22Rv1 (cell line): ENCODE measurements around the gene COPB1.

ENCODE experiments used
- CTCF ChIP-seq: fragments of 450-650 bp; IDR thresholded peaks from 2 replicates; pipeline ENCODE4 v1.5.1; 2017; ENCODE audit warnings: mild to moderate bottlenecking
- ZFX ChIP-seq: fragments of 450-650 bp; IDR thresholded peaks from 2 replicates; pipeline ENCODE4 v1.6.1; 2017; ENCODE audit warnings: antibody characterized with exemption, borderline replicate concordance

DNA sequence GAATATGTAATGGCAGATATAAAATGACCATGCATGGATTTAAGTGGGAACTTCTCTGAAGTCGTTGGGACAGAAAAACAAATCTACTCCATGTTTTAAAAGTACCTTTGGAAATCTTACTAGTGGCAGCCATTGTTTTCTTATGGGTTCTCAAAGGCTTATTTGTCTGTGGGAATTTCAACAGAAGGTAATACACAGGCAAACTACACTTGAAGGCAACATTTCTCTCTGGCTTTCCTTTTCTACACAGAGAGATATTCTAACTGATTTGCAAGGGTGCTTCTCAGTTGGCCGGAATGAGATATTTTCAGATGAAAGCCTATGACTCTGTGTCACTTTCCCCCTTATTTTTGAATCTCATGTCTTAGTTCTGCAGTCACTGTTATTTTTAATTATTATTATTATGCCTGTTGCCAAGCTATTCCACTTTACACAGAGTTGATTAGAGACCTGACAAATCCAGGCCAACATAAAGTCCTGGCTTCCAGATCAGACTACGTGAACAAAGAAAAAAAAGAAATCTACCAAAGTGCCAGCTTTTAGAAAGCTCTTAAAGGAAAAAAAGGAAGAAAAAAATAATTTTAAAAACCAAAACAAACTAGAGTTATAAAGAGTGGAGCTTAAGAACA lies 39.4 kb upstream of the COPB1 start:
- no peak for TF ChIP-seq CTCF
- no peak for TF ChIP-seq ZFX
